Mesodermal cell (in vitro differentiated cells): ENCODE data around the gene PGLYRP2.

Experiments
- H3K27ac ChIP-seq: 2 replicates; pipeline ENCODE4 v1.7.0; 2013; ENCODE audit warnings: mild to moderate bottlenecking, low read depth, low read length, moderate library complexity; ENCODE audit not compliant: severe bottlenecking
- H3K36me3 ChIP-seq: 2 replicates; pipeline ENCODE4 v1.7.1; 2013; ENCODE audit warnings: mild to moderate bottlenecking, low read length, moderate library complexity; ENCODE audit not compliant: control insufficient read depth, insufficient read depth
- H3K4me1 ChIP-seq: one replicate; pipeline ENCODE4 v1.7.1; 2013; ENCODE audit warnings: mild to moderate bottlenecking, low read length; ENCODE audit not compliant: insufficient read depth, control insufficient read depth, poor library complexity, severe bottlenecking
- H3K4me3 ChIP-seq: 2 replicates; pipeline ENCODE4 v1.7.0; 2013; ENCODE audit warnings: low read length, control low read depth, mild to moderate bottlenecking; ENCODE audit not compliant: insufficient read depth, poor library complexity, severe bottlenecking; ENCODE audit errors: extremely low read depth
- H3K9me3 ChIP-seq: 2 replicates; pipeline ENCODE4 v1.7.1; 2013; ENCODE audit warnings: mild to moderate bottlenecking, low read length, moderate library complexity; ENCODE audit not compliant: control insufficient read depth
- WGBS, 2 experiments: methylation state at CpG; one replicate each; pipeline ENCODE4 v1.1.5; 2013; ENCODE audit warnings: missing lambda C conversion rate in 2 of 2; ENCODE audit not compliant: insufficient coverage in 2 of 2; 5-methylcytosine and 5-hydroxymethylcytosine counted together

The PGLYRP2 gene

GRCh38 chr19:15444505-15445226 lies 34.6 kb downstream of the PGLYRP2 start:
- H3K4me1 ChIP-seq: peaks cover 4% of the 10 kb centered on the region
- H3K4me3 ChIP-seq: no peak overlapping the region
- H3K36me3 ChIP-seq: no peaks in the 10 kb centered on the region
- no peaks in the 10 kb centered on the region for H3K9me3 ChIP-seq
- H3K27ac ChIP-seq: no peak overlapping the region
- WGBS, 2 experiments: 92% methylated on average over 13 of the region's 15 CpGs

DNA sequence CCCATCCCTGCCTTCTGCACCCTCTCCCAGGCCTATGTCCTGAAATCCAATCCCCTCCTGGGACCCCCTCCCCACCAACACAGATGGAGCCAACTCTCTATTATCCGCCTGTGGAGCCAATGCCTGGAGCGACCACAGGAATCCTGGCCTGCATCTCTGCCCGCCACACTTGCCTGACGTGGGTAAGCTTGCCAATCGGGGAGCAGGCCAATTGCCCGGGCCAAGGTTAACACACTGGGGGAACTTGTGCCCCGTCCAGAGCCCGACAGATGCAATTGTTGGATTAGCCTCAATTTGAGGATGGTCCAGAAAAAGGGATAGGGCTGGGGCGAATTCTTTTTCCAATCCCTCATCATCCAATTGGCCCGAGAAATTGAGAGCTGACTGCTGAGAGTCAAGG lies 35.5 kb downstream of the PGLYRP2 start:
- no peaks in the 10 kb centered on the region for H3K9me3 ChIP-seq
- H3K36me3 ChIP-seq: no peaks in the 10 kb centered on the region
- 91 to 98% methylated on average over 8 of the region's 10 CpGs for WGBS, 2 experiments
- no peak overlapping the region for H3K4me3 ChIP-seq
- H3K4me1 ChIP-seq: peaks cover 2% of the 10 kb centered on the region
- H3K27ac ChIP-seq: no peak overlapping the region

- no peaks in the 10 kb centered on the region for H3K9me3 ChIP-seq
- H3K36me3 ChIP-seq: no peaks in the 10 kb centered on the region
- WGBS, 2 experiments: 92% methylated on average over 3 of the region's 3 CpGs
- no peak overlapping the region for H3K4me3 ChIP-seq
- no peak overlapping the region for H3K27ac ChIP-seq
- H3K4me1 ChIP-seq: no peaks in the 10 kb centered on the region
Measured at GRCh38 chr19:15443325-15443724, 36.0 kb downstream of the PGLYRP2 start.

GRCh38 chr19:15442142-15442920 lies 37.0 kb downstream of the PGLYRP2 start:
- no peaks in the 10 kb centered on the region for H3K4me1 ChIP-seq
- H3K9me3 ChIP-seq: no peaks in the 10 kb centered on the region
- H3K27ac ChIP-seq: no peak overlapping the region
- no peaks in the 10 kb centered on the region for H3K36me3 ChIP-seq
- WGBS, 2 experiments: 86 to 89% methylated on average over 5 to 9 of the region's 13 CpGs
- no peak overlapping the region for H3K4me3 ChIP-seq

GRCh38 chr19:15441317-15441716 lies 38.0 kb downstream of the PGLYRP2 start:
- Histone ChIP-seq H3K36me3 (no peaks in the 10 kb centered on the region), H3K4me3 (no peak overlapping the region), H3K9me3 (no peaks in the 10 kb centered on the region), H3K27ac (no peak overlapping the region), H3K4me1 (no peaks in the 10 kb centered on the region)
- WGBS, 2 experiments: 84% methylated on average over 2 of the region's 3 CpGs; no CpG with 5 or more reads in 1 of the 2 experiments

DNA sequence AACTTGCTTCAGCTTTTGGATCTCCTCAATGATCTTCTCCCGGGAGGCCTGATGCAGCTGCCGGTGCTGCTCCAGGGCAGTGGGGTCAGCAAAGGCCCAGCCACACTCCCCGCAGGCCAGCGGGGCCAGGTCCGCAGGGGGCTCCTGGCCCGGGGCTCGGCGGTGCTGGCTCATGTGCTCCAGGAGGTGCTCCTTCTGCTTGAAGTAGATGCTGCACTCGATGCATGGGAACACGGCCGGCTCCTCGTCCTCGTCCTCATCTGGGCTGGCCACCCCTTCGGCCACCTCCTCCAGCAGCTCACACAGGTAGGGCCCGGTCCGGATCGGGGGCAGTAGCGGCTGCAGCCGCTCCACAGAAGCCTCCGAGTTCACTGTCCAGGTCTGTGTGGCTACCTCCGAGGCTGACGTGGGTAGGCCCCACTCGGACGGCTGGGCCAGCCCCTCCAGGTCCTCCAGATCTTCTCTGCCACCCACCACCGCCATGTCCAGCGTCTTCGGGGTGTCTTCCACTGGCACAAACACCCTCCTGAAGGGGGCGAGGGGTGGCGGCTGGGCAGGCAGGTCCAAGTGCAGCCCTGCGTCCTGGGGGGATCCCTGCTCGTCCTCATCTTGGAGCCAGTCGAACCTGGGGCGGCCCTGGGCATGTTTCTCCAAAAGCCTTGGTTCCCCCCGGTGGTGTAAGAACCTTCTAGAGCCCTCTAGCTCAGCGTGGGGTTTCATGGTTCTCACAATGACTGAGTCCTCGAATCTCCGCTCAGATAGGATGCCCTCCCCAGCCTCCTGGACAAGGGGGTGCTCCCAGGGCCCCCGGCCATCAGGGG lies 39.3 kb downstream of the PGLYRP2 start:
- Histone ChIP-seq H3K4me3 (no peak overlapping the region), H3K4me1 (no peaks in the 10 kb centered on the region), H3K36me3 (no peaks in the 10 kb centered on the region), H3K27ac (no peak overlapping the region), H3K9me3 (no peaks in the 10 kb centered on the region)
- 91 to 93% methylated on average over 36 to 38 of the region's 38 CpGs for WGBS, 2 experiments

DNA sequence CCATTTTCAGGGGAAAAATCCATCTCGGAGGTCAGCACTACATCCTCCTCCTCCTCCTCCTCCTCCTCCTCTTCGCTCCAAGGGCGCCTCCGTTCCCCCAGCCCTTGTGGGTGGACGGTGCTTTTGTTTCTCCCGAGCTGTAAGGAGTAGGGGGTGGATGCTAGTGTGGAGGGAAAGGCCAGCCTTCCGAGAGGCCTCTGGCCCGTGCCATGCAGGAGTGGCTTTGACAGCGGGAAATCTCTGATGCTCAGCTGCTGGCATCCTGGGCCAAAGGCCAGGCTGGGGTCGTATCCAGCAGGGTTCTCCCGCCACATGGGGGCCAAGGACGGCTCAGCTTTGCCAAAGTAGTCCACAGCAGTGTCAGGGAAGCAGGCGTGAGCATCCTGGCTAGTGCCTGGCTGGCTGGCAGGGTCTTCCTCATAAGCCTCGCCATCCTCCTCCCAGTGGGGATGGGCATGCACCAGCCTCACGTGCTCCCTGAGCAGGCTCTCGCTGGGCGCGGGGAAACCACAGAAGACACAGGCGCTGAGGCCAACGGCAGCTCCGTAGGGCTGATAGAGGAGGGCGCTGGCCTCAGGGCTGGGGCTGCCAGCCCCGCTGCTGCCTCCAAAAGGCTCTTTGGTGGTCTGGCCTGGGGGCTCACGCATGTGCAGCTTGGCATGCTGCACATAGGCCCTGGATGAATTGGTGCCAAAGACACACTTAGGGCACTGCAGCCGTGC lies 40.1 kb downstream of the PGLYRP2 start:
- WGBS, 2 experiments: 80 to 89% methylated on average over 19 to 21 of the region's 25 CpGs
- no peak overlapping the region for H3K4me3 ChIP-seq
- H3K36me3 ChIP-seq: no peaks in the 10 kb centered on the region
- H3K27ac ChIP-seq: no peak overlapping the region
- no peaks in the 10 kb centered on the region for H3K4me1 ChIP-seq
- no peaks in the 10 kb centered on the region for H3K9me3 ChIP-seq

- no peaks in the 10 kb centered on the region for H3K36me3 ChIP-seq
- H3K27ac ChIP-seq: no peak overlapping the region
- 91 to 93% methylated on average over 20 to 27 of the region's 27 CpGs for WGBS, 2 experiments
- no peaks in the 10 kb centered on the region for H3K4me1 ChIP-seq
- H3K9me3 ChIP-seq: no peaks in the 10 kb centered on the region
- no peak overlapping the region for H3K4me3 ChIP-seq
Measured at GRCh38 chr19:15438577-15438976, 40.7 kb downstream of the PGLYRP2 start.

GRCh38 chr19:15438124-15438496 lies 41.2 kb downstream of the PGLYRP2 start:
- Histone ChIP-seq H3K27ac (no peak overlapping the region), H3K9me3 (no peaks in the 10 kb centered on the region), H3K36me3 (no peaks in the 10 kb centered on the region), H3K4me1 (no peaks in the 10 kb centered on the region), H3K4me3 (no peak overlapping the region)
- 91 to 100% methylated on average over 2 of the region's 2 CpGs for WGBS, 2 experiments
